ENCODE measurements around the gene PRPSAP1.

GRCh38 chr17:76331083-76331482 lies 22.6 kb downstream of the PRPSAP1 start:
- TF ChIP-seq SIX5 (IDR thresholded peaks at IDR 0.05; ENCODE audit: low read depth, low read length) (no peak), CHD2 (IDR thresholded peaks at IDR 0.05; ENCODE audit: low read length) (no peak), RFX5 (IDR thresholded peaks at IDR 0.05; ENCODE audit: borderline replicate concordance, low read depth, low read length) (no peak), EP300 (IDR thresholded peaks at IDR 0.05; ENCODE audit: borderline replicate concordance in 1 of 2, low read depth in 2 of 2, low read length in 2 of 2) (no peak), RAD21 (IDR thresholded peaks at IDR 0.05 in 1 of 2, conservative IDR thresholded peaks at IDR 0.05 in 1 of 2; ENCODE audit: low read depth in 2 of 2, low read length in 2 of 2) (no peak), TBP (IDR thresholded peaks at IDR 0.05; ENCODE audit: low read depth, low read length) (no peak), POLR2A (IDR thresholded peaks at IDR 0.05; ENCODE audit: control extremely low read depth in 1 of 2, low read depth in 2 of 2, low read length in 2 of 2) (no peak), TEAD4 (IDR thresholded peaks at IDR 0.05; ENCODE audit: low read depth, low read length) (no peak), FOSL1 (IDR thresholded peaks at IDR 0.05; ENCODE audit: insufficient read depth, low read depth, low read length) (no peak), GTF2F1 (IDR thresholded peaks at IDR 0.05; ENCODE audit: borderline replicate concordance, low read depth, low read length) (no peak), SP2 (IDR thresholded peaks at IDR 0.05; ENCODE audit: low read length) (no peak), BACH1 (IDR thresholded peaks at IDR 0.05; ENCODE audit: low read length) (no peak)
- TF ChIP-seq, protein P1, sequence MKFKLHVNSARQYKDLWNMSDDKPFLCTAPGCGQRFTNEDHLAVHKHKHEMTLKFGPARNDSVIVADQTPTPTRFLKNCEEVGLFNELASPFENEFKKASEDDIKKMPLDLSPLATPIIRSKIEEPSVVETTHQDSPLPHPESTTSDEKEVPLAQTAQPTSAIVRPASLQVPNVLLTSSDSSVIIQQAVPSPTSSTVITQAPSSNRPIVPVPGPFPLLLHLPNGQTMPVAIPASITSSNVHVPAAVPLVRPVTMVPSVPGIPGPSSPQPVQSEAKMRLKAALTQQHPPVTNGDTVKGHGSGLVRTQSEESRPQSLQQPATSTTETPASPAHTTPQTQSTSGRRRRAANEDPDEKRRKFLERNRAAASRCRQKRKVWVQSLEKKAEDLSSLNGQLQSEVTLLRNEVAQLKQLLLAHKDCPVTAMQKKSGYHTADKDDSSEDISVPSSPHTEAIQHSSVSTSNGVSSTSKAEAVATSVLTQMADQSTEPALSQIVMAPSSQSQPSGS (IDR thresholded peaks at IDR 0.05; ENCODE audit: low read length): no peak
